CD4-positive, alpha-beta T cell (primary cell): ENCODE data around the gene SMYD3. TPM values are rescaled to one million over a fixed set of nuclear protein-coding genes. Genes with fewer than 3 reads are reported as not detected.

Source experiments
- ATAC-seq: fragments of 200-7000 bp; cut with Tn5 transposase; one replicate; pipeline ENCODE4 v1.10.0; 2022; ENCODE audit warnings: mild to moderate bottlenecking; ENCODE audit not compliant: poor library complexity
- CTCF ChIA-PET: fragments of 350-600 bp; sonication (Branson Sonifier 250); formaldehyde crosslinking; loops from one replicate; lab custom pipeline; 2021; ENCODE audit warnings: antibody characterized with exemption, inconsistent platforms; lab: Charles Lee
- POLR2A ChIA-PET: fragments of 350-600 bp; sonication (Branson Sonifier 250); formaldehyde crosslinking; loops from one replicate; lab custom pipeline; 2021; ENCODE audit warnings: antibody characterized with exemption, inconsistent platforms; lab: Charles Lee
- DNase-seq, 14 experiments: peaks; one replicate each; pipeline ENCODE4 v3.0.0-alpha.2; 2013 to 2020; ENCODE audit warnings: mixed read lengths in 2 of 14
- H3K27ac ChIP-seq, 2 donors: one replicate each; pipeline versions ENCODE4 v1.5.1 to v1.7.0; 2013; ENCODE audit warnings: low read length in 2 of 2, low read depth in 1 of 2, mild to moderate bottlenecking in 1 of 2
- H3K27me3 ChIP-seq, 2 experiments: 1 replicate in 1 of 2; 2 replicates in 1 of 2; pipeline versions ENCODE4 v1.6.1 to v1.7.0; 2013; ENCODE audit warnings: low read length in 2 of 2, control low read depth in 1 of 2, mild to moderate bottlenecking in 1 of 2, moderate library complexity in 1 of 2; ENCODE audit not compliant: insufficient read depth in 2 of 2, control insufficient read depth in 1 of 2
- H3K36me3 ChIP-seq: one replicate; pipeline ENCODE4 v1.6.1; 2013; ENCODE audit warnings: low read length, control low read depth; ENCODE audit not compliant: insufficient read depth
- H3K4me1 ChIP-seq: one replicate; pipeline ENCODE4 v1.6.1; 2013; ENCODE audit warnings: low read length, control low read depth; ENCODE audit not compliant: insufficient read depth
- H3K4me3 ChIP-seq: one replicate; pipeline ENCODE4 v1.5.1; 2013; ENCODE audit warnings: mild to moderate bottlenecking, low read length, moderate library complexity
- H3K9me3 ChIP-seq, 2 experiments: 1 replicate in 1 of 2; 2 replicates in 1 of 2; pipeline versions ENCODE4 v1.6.1 to v1.7.0; 2013; ENCODE audit warnings: low read length in 2 of 2, mild to moderate bottlenecking in 2 of 2, control low read depth in 1 of 2, moderate library complexity in 1 of 2; ENCODE audit not compliant: control insufficient read depth in 1 of 2, insufficient read depth in 1 of 2
- H3K27ac Mint-ChIP-seq: one replicate; pipeline ENCODE4 v1.8.0; 2020; ENCODE audit warnings: mixed read lengths
- H3K27me3 Mint-ChIP-seq: one replicate; pipeline ENCODE4 v1.8.0; 2021; ENCODE audit warnings: mixed read lengths
- H3K36me3 Mint-ChIP-seq: one replicate; pipeline ENCODE4 v1.8.0; 2021; ENCODE audit warnings: low read depth, mixed read lengths
- H3K4me1 Mint-ChIP-seq: one replicate; pipeline ENCODE4 v1.8.0; 2021; ENCODE audit warnings: low read depth, mixed read lengths
- H3K4me3 Mint-ChIP-seq: one replicate; pipeline ENCODE4 v1.8.0; 2020; ENCODE audit warnings: mild to moderate bottlenecking, mixed read lengths
- H3K9me3 Mint-ChIP-seq: one replicate; pipeline ENCODE4 v1.8.0; 2020; ENCODE audit warnings: mixed read lengths
- intact Hi-C, 2 experiments: fragments of 100-400 bp; cut with DNase I in 1 of 2; cut with micrococcal nuclease in 1 of 2; formaldehyde crosslinking; loops; one replicate each; pipeline versions ENCODE4 v1.15.1 to v1.9.0; 2023 to 2025; cut with DNase I, micrococcal nuclease
- total RNA-seq, 174 experiments: library from RNA in 2 of 174; stranded (reverse) in 2 of 174; gene quantifications; one replicate each; pipeline ENCODE4 v1.2.3 and lab custom pipeline; 2021 to 2026
- TF ChIP-seq, protein P1 (sequence below): fragments of 200-600 bp; IDR thresholded peaks from one replicate; pipeline ENCODE4 v1.8.0; 2022; ENCODE audit warnings: antibody characterized with exemption, mild to moderate bottlenecking

Gene SMYD3
- total RNA-seq, 2 experiments from 2014 or later = 18.8 to 19.6 TPM

DNA sequence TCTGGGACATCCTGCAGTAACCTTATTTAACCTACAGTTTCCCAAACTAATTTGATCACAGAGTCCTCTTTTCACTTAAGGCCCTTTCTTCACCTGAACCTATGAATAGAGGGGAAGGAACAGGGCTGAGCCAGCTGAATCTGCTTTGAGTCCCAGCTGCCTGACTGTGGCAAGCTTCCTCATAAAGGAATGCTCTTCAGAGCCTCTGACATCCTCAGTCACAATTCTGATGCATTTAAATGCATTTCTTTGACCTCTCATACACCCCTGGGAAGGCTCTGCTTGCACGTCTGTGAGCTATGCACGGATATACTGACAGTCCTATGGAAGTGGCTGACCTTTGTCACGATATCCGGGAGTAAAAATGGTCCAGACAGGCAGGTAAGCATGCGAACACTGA lies 673.1 kb downstream of the SMYD3 start:
- no peak overlapping the region for H3K27ac Mint-ChIP-seq

DNA sequence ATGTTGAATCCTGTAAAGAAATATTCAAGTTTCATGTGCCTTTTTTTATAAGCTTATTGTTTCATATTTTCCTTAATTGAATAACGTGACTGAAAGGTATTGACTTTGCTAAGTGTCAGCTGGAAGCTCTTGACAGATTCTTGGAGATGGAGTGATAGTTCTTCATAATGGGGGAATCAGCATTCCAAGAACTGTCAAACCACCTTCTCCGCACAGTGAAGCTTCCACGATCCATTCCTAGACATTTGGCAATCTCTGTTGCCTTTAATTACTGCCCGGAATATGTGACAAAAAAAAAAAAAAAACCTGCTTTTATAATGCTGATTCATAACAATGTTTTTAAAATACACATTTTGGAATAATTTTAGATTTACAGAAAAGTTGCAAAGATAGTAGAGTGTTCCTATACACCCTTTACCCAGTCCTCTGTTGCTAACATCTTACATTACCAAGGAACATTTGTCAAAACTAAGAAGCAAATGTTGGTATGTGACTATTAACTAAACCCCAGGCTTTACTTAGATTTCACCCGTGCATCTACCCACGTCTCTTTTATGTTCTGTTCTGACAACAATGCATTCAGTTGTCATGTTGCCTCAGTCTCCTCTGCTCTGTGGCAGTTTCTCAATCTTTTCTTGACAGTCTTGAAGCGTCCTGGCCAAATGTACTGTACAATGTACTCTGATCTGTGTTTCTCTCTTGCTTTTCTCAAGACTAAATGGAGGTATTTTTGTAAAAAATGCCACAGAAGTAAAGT lies 674.1 kb downstream of the SMYD3 start:
- H3K36me3 Mint-ChIP-seq = peaks cover 47% of the 10 kb centered on the region

More for the DNA sequence above, 673.1 kb downstream of the SMYD3 start:
- intact Hi-C loops = no loop called here
- Histone ChIP-seq H3K27ac (no peak overlapping the region), H3K9me3 (no peaks in the 10 kb centered on the region), H3K4me1 (no peaks in the 10 kb centered on the region), H3K4me3 (no peak overlapping the region), H3K27me3 (no peaks in the 10 kb centered on the region), H3K36me3 (peaks cover 3% of the 10 kb centered on the region)
- Mint-ChIP-seq H3K9me3 (peaks cover 7% of the 10 kb centered on the region), H3K4me3 (no peak overlapping the region), H3K4me1 (no peaks in the 10 kb centered on the region), H3K27me3 (no peaks in the 10 kb centered on the region), H3K36me3 (peaks cover 47% of the 10 kb centered on the region)
- TF ChIP-seq, protein P1, sequence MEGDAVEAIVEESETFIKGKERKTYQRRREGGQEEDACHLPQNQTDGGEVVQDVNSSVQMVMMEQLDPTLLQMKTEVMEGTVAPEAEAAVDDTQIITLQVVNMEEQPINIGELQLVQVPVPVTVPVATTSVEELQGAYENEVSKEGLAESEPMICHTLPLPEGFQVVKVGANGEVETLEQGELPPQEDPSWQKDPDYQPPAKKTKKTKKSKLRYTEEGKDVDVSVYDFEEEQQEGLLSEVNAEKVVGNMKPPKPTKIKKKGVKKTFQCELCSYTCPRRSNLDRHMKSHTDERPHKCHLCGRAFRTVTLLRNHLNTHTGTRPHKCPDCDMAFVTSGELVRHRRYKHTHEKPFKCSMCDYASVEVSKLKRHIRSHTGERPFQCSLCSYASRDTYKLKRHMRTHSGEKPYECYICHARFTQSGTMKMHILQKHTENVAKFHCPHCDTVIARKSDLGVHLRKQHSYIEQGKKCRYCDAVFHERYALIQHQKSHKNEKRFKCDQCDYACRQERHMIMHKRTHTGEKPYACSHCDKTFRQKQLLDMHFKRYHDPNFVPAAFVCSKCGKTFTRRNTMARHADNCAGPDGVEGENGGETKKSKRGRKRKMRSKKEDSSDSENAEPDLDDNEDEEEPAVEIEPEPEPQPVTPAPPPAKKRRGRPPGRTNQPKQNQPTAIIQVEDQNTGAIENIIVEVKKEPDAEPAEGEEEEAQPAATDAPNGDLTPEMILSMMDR = no peak
- ATAC-seq (no peak), DNase-seq (no peak)
- ChIA-PET POLR2A (no interaction called here), CTCF (no interaction called here)

DNA sequence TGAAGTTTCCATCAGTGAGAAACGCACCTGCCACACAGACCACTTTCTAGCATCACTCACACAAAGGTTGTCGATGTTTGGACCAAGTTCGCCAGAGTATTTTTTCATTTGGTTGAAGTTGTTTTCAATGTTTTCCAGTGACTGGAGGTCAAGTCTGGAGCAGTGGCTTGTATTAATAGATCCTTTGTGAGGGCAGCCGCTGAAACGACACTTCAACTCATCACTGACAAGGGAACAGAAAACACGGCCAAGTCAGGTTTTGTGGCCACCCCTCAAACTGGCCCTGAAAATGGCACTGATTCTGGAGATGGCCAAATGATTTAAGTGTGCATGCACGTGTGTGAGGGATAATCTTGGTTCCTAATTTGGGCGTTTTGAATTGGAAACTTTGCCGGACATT lies 675.6 kb downstream of the SMYD3 start:
- Mint-ChIP-seq H3K36me3 (peaks cover 44% of the 10 kb centered on the region), H3K27ac (no peak overlapping the region), H3K27me3 (no peaks in the 10 kb centered on the region), H3K4me1 (no peaks in the 10 kb centered on the region), H3K4me3 (no peak overlapping the region), H3K9me3 (peaks cover 7% of the 10 kb centered on the region)
- ChIA-PET POLR2A (no interaction called here), CTCF (no interaction called here)
- H3K27ac ChIP-seq = no peak overlapping the region
- H3K4me1 ChIP-seq = no peaks in the 10 kb centered on the region
- H3K27me3 ChIP-seq = no peaks in the 10 kb centered on the region
- H3K36me3 ChIP-seq = peaks cover 3% of the 10 kb centered on the region
- ATAC-seq (no peak), DNase-seq (no peak)
- TF ChIP-seq, protein P1 = no peak
- no peak overlapping the region for H3K4me3 ChIP-seq
- H3K9me3 ChIP-seq = peaks cover 0 to 5% of the 10 kb centered on the region in 2 experiments
- intact Hi-C loops = no loop called here

More for the DNA sequence above, 674.1 kb downstream of the SMYD3 start:
- no peaks in the 10 kb centered on the region for H3K9me3 ChIP-seq
- CTCF ChIA-PET = no interaction called here
- peaks cover 3% of the 10 kb centered on the region for H3K36me3 ChIP-seq
- no peaks in the 10 kb centered on the region for H3K4me1 Mint-ChIP-seq
- intact Hi-C loops = no loop called here
- peaks cover 7% of the 10 kb centered on the region for H3K9me3 Mint-ChIP-seq
- POLR2A ChIA-PET = no interaction called here
- no peaks in the 10 kb centered on the region for H3K4me1 ChIP-seq
- no peak overlapping the region for H3K27ac ChIP-seq
- no peak for DNase-seq
- H3K27me3 Mint-ChIP-seq = no peaks in the 10 kb centered on the region
- H3K4me3 Mint-ChIP-seq = no peak overlapping the region
- no peak for ATAC-seq
- H3K27me3 ChIP-seq = no peaks in the 10 kb centered on the region
- H3K4me3 ChIP-seq = no peak overlapping the region
- TF ChIP-seq, protein P1 = no peak
- no peak overlapping the region for H3K27ac Mint-ChIP-seq
